GM21529 (cell line): Measurements from ENCODE around the gene CTF1.
"Not testable (repeated sequence)": the region's sequence is repeated elsewhere in the genome, so short reads cannot be mapped to it uniquely, and the experiment has no call there.

ENCODE experiments used
- ATAC-seq: cut with Tn5 transposase; IDR thresholded peaks from one replicate; pipeline ENCODE4 v1.9.1; 2021; ENCODE audit not compliant: unreplicated experiment

Gene CTF1

GRCh38 chr16:30896261-30896888, at the start of gene CTF1:
TSS of gene CTF1 (plus strand) at chr16:30896614. CDS start at chr16:30896644, 30 bp downstream.
- ATAC-seq = no peak

DNA sequence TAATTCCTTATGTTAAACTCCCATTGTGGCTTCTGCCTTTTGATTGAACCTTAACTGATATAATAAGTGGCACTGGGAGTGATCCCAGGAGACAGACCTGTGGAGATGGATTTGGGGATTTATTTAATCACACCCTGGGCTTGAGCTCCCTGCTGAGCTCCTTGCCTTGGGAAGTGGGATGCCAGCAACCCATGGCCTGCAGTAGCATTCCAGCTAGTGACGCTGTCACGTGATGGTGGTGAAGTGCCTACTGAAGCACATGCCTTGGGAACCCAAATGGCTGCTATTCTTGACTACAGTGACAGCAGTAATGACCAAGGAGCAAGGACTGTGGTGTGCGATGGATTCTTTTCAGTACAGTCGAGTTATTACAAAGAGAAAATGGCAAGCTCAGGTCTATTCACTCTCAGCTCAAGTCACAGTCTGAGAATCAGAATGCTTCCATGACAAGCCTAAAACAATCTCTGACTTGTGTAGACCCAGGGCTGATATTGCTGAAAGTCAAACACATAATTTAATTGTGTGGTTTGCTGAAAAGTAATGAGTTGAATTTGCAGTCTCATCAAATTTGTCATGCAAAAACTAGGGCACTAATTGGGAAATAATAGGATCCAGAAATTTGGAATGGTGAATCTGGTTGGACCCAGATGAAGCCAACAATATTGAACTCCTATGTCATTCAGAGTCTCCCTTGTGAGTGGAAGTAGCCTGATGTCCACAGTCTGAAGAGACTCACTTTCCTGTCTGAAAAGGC, 49.6 kb upstream of the CTF1 start:
- no peak for ATAC-seq

DNA sequence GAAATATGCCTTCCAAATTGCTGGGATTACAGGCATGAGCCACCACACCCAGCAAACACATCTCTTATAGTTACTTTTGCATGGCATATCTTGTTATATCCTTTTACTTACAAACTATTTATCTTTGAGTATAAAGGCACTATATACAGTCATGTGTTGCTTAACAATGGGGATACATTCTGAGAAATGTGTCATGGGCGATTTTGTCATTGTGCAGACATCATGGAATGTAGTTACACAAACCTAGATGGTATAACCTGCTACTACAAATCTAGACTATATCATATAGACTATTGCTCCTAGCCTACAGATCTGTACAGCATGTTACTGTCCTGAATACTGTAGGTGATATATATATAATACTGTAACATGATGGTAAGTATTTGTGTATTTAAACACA, 46.2 kb upstream of the CTF1 start:
- ATAC-seq = no peak

DNA sequence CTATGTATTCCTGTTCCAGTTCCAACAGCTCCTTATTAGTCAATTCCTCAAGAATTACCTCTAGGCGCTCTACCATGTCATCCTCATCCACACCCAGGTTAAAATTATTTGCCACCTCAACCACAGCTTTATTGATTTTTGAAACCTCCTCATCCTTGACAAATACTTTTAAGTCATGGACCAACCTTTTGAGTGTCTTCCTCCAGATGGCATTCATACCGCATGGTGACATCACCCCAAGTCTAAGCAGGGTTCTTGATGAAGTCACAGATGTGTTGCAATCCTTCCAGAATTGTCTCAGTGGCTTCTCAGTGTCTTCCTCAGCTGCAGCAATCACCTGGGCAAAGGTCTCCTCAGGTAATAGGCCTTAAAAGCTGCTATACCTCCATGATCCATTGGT, 42.7 kb upstream of the CTF1 start:
- no peak for ATAC-seq

GRCh38 chr16:30858111-30858495, 38.3 kb upstream of the CTF1 start:
- ATAC-seq = no peak

DNA sequence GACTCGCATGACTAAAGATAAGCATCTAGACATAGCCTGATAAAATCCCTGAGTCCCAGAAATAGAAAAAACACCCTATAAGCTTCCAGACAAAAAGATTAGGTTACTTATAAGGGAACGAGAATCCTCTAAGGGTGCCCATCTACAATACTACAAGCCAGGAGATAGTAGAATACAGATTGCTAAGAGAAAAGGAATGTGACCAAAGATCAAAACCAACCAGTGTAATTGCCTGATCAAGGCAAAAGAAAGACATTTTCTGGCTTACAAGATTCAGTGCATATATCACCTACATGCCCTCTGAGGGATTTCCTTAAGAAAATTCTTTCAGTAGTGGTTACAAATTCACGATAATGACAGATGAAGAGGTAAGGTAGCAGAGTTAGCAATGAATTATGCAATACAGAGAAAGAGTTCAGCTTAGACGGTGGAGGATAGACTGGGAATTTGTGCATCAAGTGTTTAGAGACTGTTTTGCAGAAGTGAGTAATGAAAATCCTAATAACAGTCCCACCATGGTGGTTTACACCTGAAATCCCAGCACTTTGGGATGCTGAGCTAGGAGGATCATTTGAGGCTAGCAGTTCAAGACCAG, 37.5 kb upstream of the CTF1 start:
- no peak for ATAC-seq

GRCh38 chr16:30860729-30861128, 35.7 kb upstream of the CTF1 start:
- not testable (repeated sequence) for ATAC-seq

GRCh38 chr16:30863178-30863577, 33.2 kb upstream of the CTF1 start:
- ATAC-seq = not testable (repeated sequence)

DNA sequence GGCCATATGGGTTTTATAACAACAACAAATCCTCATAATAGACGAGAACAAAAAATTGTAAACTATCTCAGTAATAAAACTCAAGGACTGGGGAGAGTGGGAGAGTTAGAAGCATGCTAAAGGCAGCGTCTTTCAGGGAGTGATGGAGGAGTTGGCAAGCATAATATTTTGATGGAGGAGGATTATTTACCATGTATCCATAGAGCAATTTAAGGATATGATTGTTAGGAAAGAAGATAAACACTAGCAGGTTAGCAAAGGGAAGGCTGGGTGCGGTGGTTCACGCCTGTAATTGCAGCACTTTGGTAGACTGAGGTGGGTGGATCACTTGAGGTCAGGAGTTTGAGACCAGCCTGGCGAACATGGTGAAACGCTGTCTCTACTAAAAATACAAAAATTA, 30.4 kb upstream of the CTF1 start:
- ATAC-seq = no peak

DNA sequence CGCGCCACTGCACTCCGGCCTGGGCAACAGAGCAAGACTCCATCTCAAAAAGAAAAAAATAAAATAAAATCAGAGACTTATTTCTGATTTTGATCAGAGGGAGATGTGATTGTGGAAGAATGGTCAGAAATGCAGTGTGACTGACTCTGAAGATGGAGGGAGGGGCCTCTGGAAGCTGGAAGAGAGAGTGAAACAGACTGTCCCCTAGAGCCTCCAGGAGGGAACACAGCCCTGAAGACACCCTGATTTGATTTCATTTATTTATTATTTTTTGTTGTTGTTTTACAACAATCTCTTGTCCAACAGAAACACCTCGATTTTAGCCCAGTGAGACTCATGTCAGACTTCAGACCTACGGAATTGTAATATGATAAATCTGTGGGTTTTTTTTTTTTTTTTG, 28.7 kb upstream of the CTF1 start:
- ATAC-seq = no peak

DNA sequence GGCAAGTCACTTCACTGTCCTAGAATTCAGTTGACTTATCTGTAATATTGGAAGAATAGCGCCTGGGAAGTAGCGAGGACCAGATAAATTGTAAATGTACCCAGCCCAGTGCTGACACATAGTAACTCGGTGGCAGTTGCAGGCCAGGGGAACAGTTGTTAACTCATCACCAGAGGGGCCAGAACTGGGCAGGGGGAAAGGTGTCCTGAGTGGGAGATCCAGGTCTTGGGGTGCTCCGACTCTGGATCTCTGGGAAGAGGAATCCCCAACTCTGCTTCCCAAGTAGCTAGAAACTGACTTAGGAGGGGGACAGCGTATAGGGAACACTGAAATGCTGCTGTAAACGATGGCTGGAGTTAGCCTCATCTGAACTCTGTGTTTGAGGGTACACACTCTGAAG, 25.5 kb upstream of the CTF1 start:
- no peak for ATAC-seq

DNA sequence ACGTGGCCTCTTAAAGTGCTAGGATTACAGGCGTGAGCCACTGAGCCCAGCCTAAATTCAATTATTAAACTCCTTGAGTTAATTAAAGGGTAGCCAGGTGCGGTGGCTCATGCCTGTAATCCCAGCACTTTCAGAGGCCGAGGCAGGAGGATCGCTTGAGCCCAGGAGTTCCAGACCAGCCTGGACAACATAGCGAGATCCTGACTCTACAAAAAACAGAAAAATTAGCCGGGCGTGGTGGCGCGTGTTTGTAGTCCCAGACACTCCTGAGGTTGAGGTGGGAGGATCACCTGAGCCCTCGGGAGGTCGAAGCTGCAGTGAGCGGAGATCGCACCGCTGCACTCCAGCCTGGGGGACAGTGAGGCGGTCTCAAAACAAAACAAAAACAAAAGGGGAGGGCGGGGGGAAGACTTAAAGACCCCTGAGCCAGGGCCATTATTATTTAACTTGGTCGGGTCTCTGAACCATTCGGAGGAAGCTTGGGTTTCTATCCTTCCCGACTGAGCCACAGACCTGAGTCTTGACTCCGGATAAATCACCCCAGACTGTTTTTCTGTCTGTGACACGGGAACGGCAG, 22.1 kb upstream of the CTF1 start:
- no peak for ATAC-seq

DNA sequence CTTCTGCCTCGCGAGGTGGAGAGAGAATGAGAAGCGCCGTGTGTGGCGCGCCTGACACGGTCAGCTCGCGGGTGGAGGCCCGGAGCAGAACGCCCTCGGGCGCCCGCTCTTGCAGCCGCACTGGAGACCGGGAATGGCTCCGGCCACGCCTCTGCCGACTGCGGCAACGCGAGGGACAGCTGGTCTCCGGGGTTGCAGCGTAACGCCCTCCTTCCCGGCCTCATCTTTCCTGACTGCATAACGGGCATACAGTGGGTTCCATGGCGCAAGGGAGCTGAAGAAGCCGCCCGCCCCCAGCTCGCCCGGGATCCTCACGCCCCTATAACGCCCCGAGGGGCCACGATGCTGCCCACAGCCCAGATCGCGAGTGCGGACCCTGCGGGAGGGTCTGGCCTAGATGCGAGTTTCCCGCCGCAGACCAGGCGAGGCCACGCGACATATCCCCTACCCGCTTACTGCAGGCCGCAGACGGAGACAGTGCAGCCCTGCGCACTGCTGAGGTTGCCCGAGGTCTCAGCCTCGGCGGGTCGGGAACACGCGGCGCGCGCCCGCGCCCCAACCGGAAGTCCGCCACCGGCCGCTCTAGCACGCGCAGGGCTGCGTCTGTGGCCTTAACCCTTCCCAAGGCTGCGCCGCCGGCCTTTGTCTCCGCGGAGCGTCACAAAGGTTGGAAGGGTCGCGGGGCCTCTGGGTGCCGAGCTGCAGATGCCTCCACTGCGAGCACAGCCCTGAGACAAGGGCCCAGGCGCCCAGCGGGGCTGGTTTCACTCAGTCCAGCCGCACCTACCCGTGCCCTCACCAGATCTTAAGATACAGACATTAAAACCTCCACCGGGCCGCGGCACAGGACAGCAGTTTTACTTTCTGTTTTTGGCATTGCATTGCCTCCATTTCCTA, 21.3 kb upstream of the CTF1 start:
- ATAC-seq = peak; percentile 79

GRCh38 chr16:30875871-30876801, 20.3 kb upstream of the CTF1 start:
- ATAC-seq = peak; percentile 31

DNA sequence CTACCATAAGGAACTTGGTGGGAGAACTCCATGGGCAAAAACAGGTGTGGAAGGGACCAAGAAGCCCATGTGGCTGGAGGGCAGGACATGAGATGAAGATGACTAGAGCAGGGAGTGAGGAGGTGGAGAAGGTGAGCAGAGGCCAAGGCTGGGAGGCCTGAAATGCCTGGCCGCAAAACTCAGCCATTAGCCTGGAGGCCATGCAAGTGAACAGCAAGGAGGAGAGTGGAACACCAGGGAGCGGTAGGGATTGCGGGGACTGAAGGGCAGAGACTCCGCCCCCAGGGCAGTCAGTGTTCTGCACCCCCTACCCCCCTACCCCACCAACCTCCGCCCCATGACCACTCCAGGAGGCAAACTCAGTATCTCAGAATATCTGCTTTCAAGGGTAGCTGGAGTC, 19.5 kb upstream of the CTF1 start:
- ATAC-seq = no peak

- no peak for ATAC-seq
Measured at GRCh38 chr16:30882429-30883310, 13.7 kb upstream of the CTF1 start.

GRCh38 chr16:30884760-30885159, 11.7 kb upstream of the CTF1 start:
- no peak for ATAC-seq

DNA sequence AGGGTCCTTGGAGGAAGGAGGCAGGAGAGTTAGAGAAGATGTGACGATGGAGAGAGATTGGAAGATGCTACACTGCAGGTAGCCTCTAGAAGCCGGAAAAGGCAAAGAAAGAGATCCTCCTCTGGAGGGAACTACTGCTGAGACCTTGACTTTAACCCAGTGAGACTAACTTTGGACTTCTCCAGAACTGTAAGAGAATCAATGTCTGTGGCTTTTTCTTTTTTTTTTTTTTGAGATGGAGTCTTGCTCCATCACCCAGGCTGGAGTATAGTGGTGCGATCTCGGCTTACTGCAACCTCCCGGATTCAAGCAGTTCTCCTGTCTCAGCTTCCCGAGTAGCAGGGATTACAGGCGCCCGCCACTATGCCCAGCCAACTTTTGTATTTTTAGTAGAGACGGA, 11.2 kb upstream of the CTF1 start:
- no peak for ATAC-seq

- no peak for ATAC-seq
Measured at GRCh38 chr16:30886145-30886544, 10.3 kb upstream of the CTF1 start.
